ENCODE measurements around the gene ACTR10. TPM values are rescaled to one million over a fixed set of nuclear protein-coding genes. Genes with fewer than 3 reads are reported as not detected.
A peak's percentile ranks its signal among the peaks of the same experiment; 100 is the strongest.

Gene ACTR10
- total and polyA plus RNA-seq, 9 of the 15 experiments (the other 6 are each of a cell fraction or from before 2014, with no cell fraction given): 22.0 to 66.1 (median 34.1) TPM

DNA sequence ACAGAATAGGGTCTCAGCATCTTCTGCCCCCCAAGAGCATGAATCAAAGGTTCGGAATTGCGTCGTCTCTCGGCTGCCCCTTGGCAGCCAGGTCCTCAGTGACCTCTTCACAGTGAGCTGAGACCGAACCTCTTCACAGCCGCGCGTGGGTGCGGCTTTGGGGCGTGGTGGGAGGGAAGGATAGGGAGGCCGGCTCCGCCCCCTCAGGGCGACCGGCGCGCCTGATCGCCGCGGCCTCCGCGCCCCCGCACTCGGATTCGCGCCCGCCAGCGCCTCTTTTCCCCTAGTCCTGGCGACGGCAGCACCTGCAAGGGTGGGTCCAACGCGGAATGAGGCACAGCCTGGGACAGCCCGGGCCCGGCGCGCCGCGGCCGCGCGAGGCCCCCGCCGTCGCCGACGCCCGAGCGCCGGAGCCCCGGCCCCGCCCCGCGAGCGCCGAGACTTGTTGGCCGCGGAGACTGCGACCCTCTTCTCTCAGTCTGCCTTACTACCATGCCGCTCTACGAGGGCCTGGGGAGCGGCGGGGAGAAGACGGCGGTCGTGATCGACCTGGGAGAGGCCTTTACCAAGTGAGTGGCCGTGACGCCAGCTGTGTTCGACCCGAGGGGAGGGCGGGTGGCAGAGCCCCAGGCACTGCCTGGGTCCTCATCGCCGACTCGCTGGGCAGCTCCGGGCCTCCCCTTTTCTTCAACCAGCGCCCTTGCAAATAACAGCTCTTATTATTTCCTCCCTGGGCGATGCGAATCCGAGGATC is at the start of gene ACTR10 (continued):
- TF ChIP-seq ETV6 (IDR thresholded peaks at IDR 0.05; ENCODE audit: borderline replicate concordance in 1 of 2, low read depth in 2 of 2, low read length in 1 of 2) (no peak), ETV6 (CRISPR knock-in tag; IDR thresholded peaks at IDR 0.05; ENCODE audit: borderline replicate concordance) (no peak), ZFX (CRISPR knock-in tag; IDR thresholded peaks at IDR 0.05) (peak; percentile 77), SIN3B (IDR thresholded peaks at IDR 0.05; ENCODE audit: low read depth) (no peak), TCF3 (CRISPR knock-in tag; IDR thresholded peaks at IDR 0.05) (0 out of 2 replicates have a peak, but pooled peaks have one; percentile 18), HDAC2 (IDR thresholded peaks at IDR 0.05) (peak; percentile 34; the same call in 1 of the 2 replicates), RBBP5 (IDR thresholded peaks at IDR 0.05; ENCODE audit: borderline replicate concordance, insufficient read depth, low read length, poor library complexity, severe bottlenecking) (peak; percentile 79), ZNF174 (CRISPR knock-in tag; IDR thresholded peaks at IDR 0.05) (no peak), C11orf30 (IDR thresholded peaks at IDR 0.05; ENCODE audit: low read depth) (0 out of 2 replicates have a peak, but pooled peaks have one; percentile 5), NFE2 (IDR thresholded peaks at IDR 0.05; ENCODE audit: low read depth) (peak; percentile 91), POLR3A (IDR thresholded peaks at IDR 0.05; ENCODE audit: borderline replicate concordance, extremely low read depth, insufficient read depth, insufficient read length) (no peak), SUPT5H (IDR thresholded peaks at IDR 0.05) (0 out of 2 replicates have a peak, but pooled peaks have one; percentile 58), MYBL2 (IDR thresholded peaks at IDR 0.05; ENCODE audit: low read depth) (no peak), MYBL2 (CRISPR knock-in tag; IDR thresholded peaks at IDR 0.05; ENCODE audit: borderline replicate concordance) (no peak), CGGBP1 (CRISPR knock-in tag; IDR thresholded peaks at IDR 0.05) (no peak), ZNF696 (CRISPR knock-in tag; conservative IDR thresholded peaks at IDR 0.05) (no peak), EZH2 (IDR thresholded peaks at IDR 0.05; ENCODE audit: borderline replicate concordance, low read depth, low read length) (no peak), ZNF354B (CRISPR knock-in tag; IDR thresholded peaks at IDR 0.05) (no peak), CTBP1 (IDR thresholded peaks at IDR 0.05; ENCODE audit: borderline replicate concordance) (peak; percentile 81), ZBTB7A (IDR thresholded peaks at IDR 0.05; ENCODE audit: borderline replicate concordance, control insufficient read depth, low read depth, low read length) (peak; percentile 61; the same call in 1 of the 2 replicates), ATF7 (IDR thresholded peaks at IDR 0.05) (peak; percentile 26; the same call in 1 of the 2 replicates), HCFC1 (IDR thresholded peaks at IDR 0.05; ENCODE audit: low read depth, low read length) (peak; percentile 54), KLF1 (tag; IDR thresholded peaks at IDR 0.05) (peak; percentile 69)
- TF ChIP-seq, protein P1, sequence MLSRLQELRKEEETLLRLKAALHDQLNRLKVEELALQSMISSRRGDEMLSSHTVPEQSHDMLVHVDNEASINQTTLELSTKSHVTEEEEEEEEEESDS (CRISPR knock-in tag; IDR thresholded peaks at IDR 0.05): no peak
- TF ChIP-seq, protein P2, sequence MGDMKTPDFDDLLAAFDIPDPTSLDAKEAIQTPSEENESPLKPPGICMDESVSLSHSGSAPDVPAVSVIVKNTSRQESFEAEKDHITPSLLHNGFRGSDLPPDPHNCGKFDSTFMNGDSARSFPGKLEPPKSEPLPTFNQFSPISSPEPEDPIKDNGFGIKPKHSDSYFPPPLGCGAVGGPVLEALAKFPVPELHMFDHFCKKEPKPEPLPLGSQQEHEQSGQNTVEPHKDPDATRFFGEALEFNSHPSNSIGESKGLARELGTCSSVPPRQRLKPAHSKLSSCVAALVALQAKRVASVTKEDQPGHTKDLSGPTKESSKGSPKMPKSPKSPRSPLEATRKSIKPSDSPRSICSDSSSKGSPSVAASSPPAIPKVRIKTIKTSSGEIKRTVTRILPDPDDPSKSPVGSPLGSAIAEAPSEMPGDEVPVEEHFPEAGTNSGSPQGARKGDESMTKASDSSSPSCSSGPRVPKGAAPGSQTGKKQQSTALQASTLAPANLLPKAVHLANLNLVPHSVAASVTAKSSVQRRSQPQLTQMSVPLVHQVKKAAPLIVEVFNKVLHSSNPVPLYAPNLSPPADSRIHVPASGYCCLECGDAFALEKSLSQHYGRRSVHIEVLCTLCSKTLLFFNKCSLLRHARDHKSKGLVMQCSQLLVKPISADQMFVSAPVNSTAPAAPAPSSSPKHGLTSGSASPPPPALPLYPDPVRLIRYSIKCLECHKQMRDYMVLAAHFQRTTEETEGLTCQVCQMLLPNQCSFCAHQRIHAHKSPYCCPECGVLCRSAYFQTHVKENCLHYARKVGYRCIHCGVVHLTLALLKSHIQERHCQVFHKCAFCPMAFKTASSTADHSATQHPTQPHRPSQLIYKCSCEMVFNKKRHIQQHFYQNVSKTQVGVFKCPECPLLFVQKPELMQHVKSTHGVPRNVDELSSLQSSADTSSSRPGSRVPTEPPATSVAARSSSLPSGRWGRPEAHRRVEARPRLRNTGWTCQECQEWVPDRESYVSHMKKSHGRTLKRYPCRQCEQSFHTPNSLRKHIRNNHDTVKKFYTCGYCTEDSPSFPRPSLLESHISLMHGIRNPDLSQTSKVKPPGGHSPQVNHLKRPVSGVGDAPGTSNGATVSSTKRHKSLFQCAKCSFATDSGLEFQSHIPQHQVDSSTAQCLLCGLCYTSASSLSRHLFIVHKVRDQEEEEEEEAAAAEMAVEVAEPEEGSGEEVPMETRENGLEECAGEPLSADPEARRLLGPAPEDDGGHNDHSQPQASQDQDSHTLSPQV (IDR thresholded peaks at IDR 0.05): no peak
